ENCODE results near the gene NOTCH1.
A peak's percentile ranks its signal among the peaks of the same experiment; 100 is the strongest.

Gene NOTCH1

GRCh38 chr9:136493567-136493971, 52.3 kb downstream of the NOTCH1 start (continued):
- TF ChIP-seq ZNF777 (tag by site-specific recombination; IDR thresholded peaks at IDR 0.05; ENCODE audit: borderline replicate concordance) = no peak

DNA sequence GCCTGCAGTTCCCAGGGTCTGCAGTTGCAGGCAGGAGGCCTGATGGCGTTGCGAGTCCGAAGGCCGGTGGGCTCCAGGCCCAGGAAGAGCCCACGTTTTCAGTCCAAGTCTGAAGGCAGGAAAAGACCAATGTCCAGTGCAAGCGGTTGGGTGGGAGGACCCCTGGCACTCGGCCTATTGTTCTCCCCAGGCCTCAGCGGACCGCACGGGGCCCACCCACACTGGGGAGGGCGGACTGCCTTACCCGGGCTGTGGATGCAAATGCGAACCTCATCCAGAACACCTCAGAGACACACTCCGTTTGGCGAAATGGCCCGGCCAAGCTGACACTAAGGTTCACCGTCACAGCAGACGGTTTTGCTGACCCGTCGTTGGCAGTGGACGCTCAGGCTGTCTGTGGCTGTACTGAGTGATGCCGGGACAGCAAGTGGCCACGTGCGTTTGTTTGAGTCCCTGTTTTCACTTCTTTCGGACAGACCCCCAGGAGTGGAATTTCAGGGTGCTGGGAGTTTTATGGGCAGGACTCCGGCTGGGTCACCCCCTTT, 52.8 kb downstream of the NOTCH1 start:
- H3K4me3 ChIP-seq (ENCODE audit: low read depth, low read length) = no peak overlapping the region
- no peak for TF ChIP-seq ZNF335 (tag by site-specific recombination; conservative IDR thresholded peaks at IDR 0.05)
- no peak for TF ChIP-seq KLF9 (tag by site-specific recombination; IDR thresholded peaks at IDR 0.05; ENCODE audit: low read depth)
- no peak for TF ChIP-seq ZBTB21 (tag by site-specific recombination; IDR thresholded peaks at IDR 0.05)
- TF ChIP-seq CTCF (tag by site-specific recombination; IDR thresholded peaks at IDR 0.05) = no peak
- no peak for TF ChIP-seq KLF16 (tag by site-specific recombination; IDR thresholded peaks at IDR 0.05)
- TF ChIP-seq ZNF521 (tag by site-specific recombination; IDR thresholded peaks at IDR 0.05) = no peak
- ChIA-PET CTCF (interaction anchor here (0.6 kb wide), 1 partner anchor 21 kb away, joined by 3 read pairs; no protein-coding TSS in a partner anchor), POLR2A (no interaction called here)
- H3K9me3 ChIP-seq (ENCODE audit: control insufficient read depth, insufficient read depth, low read depth, low read length) = no peaks in the 10 kb centered on the region
- no peaks in the 10 kb centered on the region for H3K4me1 ChIP-seq (ENCODE audit: control insufficient read depth, insufficient read depth, low read length)
- H3K36me3 ChIP-seq (ENCODE audit: control insufficient read depth in 2 of 2, insufficient read depth in 1 of 2, low read length in 2 of 2) = peaks cover 0 to 15% of the 10 kb centered on the region in 2 experiments; a peak in 1 of 3 replicates
- no peak overlapping the region for H3K27ac ChIP-seq (ENCODE audit: extremely low read depth, low read depth, low read length)

DNA sequence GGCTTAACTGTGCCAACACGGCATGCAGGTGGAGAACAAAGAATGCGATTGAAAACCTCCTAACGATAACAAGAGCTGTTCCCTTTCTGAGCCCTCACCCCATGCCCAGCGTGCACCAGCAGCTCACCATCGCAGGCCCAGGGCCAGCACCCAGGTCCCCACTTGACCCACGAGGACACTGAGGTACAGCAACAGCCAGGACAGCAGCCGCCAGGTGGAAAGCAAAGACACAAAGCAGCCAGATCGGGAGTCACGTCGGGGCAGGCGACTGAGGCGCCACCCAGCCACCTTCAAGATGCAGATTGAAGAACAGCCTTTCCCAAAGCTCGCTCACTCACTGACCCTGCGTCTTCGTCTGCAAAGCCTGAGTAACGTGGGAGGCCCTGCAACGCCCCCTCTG, 56.1 kb downstream of the NOTCH1 start:
- Histone ChIP-seq H3K4me1 (ENCODE audit: control insufficient read depth, insufficient read depth, low read length) (no peaks in the 10 kb centered on the region), H3K36me3 (ENCODE audit: control insufficient read depth in 2 of 2, insufficient read depth in 1 of 2, low read length in 2 of 2) (no peaks in the 10 kb centered on the region), H3K27ac (ENCODE audit: extremely low read depth, low read depth, low read length) (no peak overlapping the region), H3K4me3 (ENCODE audit: low read depth, low read length) (no peak overlapping the region), H3K9me3 (ENCODE audit: control insufficient read depth, insufficient read depth, low read depth, low read length) (no peaks in the 10 kb centered on the region)
- ChIA-PET POLR2A (interaction anchor here (2.5 kb wide), 1 partner anchor 135 kb away, joined by 6 read pairs; no protein-coding TSS in a partner anchor), CTCF (interaction anchor here (0.5 to 9.1 kb wide), 11 partner anchors 10 to 211 kb away, joined by 3 to 360 read pairs (median 11); no protein-coding TSS in a partner anchor)
- TF ChIP-seq, protein P1, sequence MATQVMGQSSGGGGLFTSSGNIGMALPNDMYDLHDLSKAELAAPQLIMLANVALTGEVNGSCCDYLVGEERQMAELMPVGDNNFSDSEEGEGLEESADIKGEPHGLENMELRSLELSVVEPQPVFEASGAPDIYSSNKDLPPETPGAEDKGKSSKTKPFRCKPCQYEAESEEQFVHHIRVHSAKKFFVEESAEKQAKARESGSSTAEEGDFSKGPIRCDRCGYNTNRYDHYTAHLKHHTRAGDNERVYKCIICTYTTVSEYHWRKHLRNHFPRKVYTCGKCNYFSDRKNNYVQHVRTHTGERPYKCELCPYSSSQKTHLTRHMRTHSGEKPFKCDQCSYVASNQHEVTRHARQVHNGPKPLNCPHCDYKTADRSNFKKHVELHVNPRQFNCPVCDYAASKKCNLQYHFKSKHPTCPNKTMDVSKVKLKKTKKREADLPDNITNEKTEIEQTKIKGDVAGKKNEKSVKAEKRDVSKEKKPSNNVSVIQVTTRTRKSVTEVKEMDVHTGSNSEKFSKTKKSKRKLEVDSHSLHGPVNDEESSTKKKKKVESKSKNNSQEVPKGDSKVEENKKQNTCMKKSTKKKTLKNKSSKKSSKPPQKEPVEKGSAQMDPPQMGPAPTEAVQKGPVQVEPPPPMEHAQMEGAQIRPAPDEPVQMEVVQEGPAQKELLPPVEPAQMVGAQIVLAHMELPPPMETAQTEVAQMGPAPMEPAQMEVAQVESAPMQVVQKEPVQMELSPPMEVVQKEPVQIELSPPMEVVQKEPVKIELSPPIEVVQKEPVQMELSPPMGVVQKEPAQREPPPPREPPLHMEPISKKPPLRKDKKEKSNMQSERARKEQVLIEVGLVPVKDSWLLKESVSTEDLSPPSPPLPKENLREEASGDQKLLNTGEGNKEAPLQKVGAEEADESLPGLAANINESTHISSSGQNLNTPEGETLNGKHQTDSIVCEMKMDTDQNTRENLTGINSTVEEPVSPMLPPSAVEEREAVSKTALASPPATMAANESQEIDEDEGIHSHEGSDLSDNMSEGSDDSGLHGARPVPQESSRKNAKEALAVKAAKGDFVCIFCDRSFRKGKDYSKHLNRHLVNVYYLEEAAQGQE (tag by site-specific recombination; IDR thresholded peaks at IDR 0.05) = no peak
- TF ChIP-seq, protein P2, sequence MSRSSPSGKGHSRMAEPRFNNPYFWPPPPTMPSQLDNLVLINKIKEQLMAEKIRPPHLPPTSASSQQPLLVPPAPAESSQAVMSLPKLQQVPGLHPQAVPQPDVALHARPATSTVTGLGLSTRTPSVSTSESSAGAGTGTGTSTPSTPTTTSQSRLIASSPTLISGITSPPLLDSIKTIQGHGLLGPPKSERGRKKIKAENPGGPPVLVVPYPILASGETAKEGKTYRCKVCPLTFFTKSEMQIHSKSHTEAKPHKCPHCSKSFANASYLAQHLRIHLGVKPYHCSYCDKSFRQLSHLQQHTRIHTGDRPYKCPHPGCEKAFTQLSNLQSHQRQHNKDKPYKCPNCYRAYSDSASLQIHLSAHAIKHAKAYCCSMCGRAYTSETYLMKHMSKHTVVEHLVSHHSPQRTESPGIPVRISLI (tag by site-specific recombination; IDR thresholded peaks at IDR 0.05) = 0 out of 2 replicates have a peak, but pooled peaks have one; percentile 68
- no peak for TF ChIP-seq RBAK (tag by site-specific recombination; IDR thresholded peaks at IDR 0.05)
- TF ChIP-seq GLIS1 (tag by site-specific recombination; IDR thresholded peaks at IDR 0.05) = peak; percentile 37; the same call in 1 of the 2 replicates
